Measurements from ENCODE around the gene OSBPL2. TPM values are rescaled to one million over a fixed set of nuclear protein-coding genes. Genes with fewer than 3 reads are reported as not detected.

The OSBPL2 gene
- total RNA-seq, 1 donor from 2014 or later: 26.6 TPM

DNA sequence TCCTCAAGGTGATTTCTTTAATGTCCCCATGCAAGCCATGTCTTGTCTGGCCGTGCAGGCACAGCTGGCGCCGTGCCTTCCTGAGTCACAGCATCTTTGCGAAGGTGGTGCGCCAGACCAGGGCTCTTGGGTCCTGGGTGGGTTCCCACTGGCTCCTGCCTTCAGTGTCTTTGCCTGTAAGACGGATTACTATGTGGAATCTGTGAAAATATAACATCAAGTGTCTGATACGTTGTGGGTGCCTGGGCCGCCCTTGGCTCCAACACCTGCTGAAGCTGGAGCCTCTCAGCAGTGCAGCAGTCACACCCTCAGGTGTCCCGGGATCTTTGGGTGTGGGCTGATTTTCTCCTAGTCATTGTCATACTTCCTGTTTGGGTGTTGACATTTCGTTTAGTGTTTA, 3.2 kb downstream of the OSBPL2 start:
- no peaks in the 10 kb centered on the region for H3K9me3 ChIP-seq (ENCODE audit: control insufficient read depth in 3 of 3, low read length in 3 of 3)
- no peak overlapping the region for H3K4me3 ChIP-seq (ENCODE audit: low read length in 3 of 3)
- peaks cover 6 to 8% (median 8%) of the 10 kb centered on the region in 3 donors for H3K36me3 ChIP-seq (ENCODE audit: control insufficient read depth in 3 of 3, insufficient read depth in 3 of 3, low read length in 3 of 3)
- H3K27ac ChIP-seq (ENCODE audit: low read depth, low read length): peak overlapping the region; percentile 32
- H3K4me1 ChIP-seq (ENCODE audit: control insufficient read depth in 3 of 3, insufficient read depth in 3 of 3, low read length in 3 of 3): peaks cover 36 to 83% (median 67%) of the 10 kb centered on the region in 3 donors
- no peak overlapping the region for H3K9ac ChIP-seq (ENCODE audit: low read depth in 1 of 3, low read length in 3 of 3)
- H3K27me3 ChIP-seq (ENCODE audit: control insufficient read depth in 3 of 3, insufficient read depth in 3 of 3, low read length in 3 of 3): no peaks in the 10 kb centered on the region

DNA sequence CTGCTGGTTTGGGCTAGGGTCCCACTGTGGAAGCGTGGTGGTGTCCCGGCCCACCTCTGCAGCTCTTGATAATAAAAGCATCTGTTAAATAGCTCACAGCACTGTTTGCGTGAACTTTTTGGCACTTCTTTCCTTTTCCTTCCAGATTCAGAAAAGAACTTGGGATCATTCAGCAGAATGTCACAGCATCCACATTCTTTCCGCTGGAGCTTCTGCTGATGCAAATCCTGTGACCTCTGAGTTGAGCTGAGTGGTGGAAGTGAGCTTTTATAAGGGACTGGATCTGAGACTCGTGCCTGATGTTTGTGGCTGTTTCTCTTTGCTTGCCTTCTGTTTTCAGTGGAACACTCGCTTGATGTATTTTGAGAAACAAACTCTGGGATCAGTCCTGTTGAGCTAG, 3.9 kb downstream of the OSBPL2 start:
- no peaks in the 10 kb centered on the region for H3K9me3 ChIP-seq (ENCODE audit: control insufficient read depth in 3 of 3, low read length in 3 of 3)
- peaks cover 42 to 84% (median 74%) of the 10 kb centered on the region in 3 donors for H3K4me1 ChIP-seq (ENCODE audit: control insufficient read depth in 3 of 3, insufficient read depth in 3 of 3, low read length in 3 of 3)
- H3K27me3 ChIP-seq (ENCODE audit: control insufficient read depth in 3 of 3, insufficient read depth in 3 of 3, low read length in 3 of 3): no peaks in the 10 kb centered on the region
- peaks cover 6 to 8% (median 8%) of the 10 kb centered on the region in 3 donors for H3K36me3 ChIP-seq (ENCODE audit: control insufficient read depth in 3 of 3, insufficient read depth in 3 of 3, low read length in 3 of 3)
- H3K27ac ChIP-seq (ENCODE audit: low read depth, low read length): peak overlapping the region; percentile 55
- H3K9ac ChIP-seq (ENCODE audit: low read depth in 1 of 3, low read length in 3 of 3): peak overlapping the region in 2 of 3 donors; percentile 4 to 51
- no peak overlapping the region for H3K4me3 ChIP-seq (ENCODE audit: low read length in 3 of 3)

DNA sequence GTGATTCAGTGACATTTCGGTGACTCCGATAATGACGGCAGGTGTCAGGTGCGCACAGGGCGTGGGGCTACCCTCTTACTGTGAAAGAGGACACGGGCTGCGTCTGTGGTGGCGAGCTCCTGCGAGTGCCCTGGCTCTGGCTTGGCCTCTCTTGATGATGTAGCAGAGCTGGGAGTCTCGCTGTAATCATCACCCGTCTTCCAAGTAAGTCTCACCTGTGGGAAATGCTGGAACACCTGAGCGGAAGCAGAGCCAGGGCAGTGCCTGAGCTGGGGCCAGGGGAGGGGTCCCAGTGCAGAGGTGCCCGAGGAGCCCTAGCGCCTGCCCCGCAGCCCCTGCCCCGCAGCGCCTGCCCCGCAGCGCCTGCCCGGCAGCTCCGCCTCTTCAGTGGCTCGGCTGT, 4.8 kb downstream of the OSBPL2 start:
- Histone ChIP-seq H3K9ac (ENCODE audit: low read depth in 1 of 3, low read length in 3 of 3) (no peak overlapping the region), H3K9me3 (ENCODE audit: control insufficient read depth in 3 of 3, low read length in 3 of 3) (no peaks in the 10 kb centered on the region), H3K4me3 (ENCODE audit: low read length in 3 of 3) (no peak overlapping the region), H3K27me3 (ENCODE audit: control insufficient read depth in 3 of 3, insufficient read depth in 3 of 3, low read length in 3 of 3) (no peaks in the 10 kb centered on the region), H3K36me3 (ENCODE audit: control insufficient read depth in 3 of 3, insufficient read depth in 3 of 3, low read length in 3 of 3) (peaks cover 6 to 8% (median 8%) of the 10 kb centered on the region in 3 donors), H3K4me1 (ENCODE audit: control insufficient read depth in 3 of 3, insufficient read depth in 3 of 3, low read length in 3 of 3) (peaks cover 39 to 79% (median 73%) of the 10 kb centered on the region in 3 donors), H3K27ac (ENCODE audit: low read depth, low read length) (peak overlapping the region; percentile 55)

DNA sequence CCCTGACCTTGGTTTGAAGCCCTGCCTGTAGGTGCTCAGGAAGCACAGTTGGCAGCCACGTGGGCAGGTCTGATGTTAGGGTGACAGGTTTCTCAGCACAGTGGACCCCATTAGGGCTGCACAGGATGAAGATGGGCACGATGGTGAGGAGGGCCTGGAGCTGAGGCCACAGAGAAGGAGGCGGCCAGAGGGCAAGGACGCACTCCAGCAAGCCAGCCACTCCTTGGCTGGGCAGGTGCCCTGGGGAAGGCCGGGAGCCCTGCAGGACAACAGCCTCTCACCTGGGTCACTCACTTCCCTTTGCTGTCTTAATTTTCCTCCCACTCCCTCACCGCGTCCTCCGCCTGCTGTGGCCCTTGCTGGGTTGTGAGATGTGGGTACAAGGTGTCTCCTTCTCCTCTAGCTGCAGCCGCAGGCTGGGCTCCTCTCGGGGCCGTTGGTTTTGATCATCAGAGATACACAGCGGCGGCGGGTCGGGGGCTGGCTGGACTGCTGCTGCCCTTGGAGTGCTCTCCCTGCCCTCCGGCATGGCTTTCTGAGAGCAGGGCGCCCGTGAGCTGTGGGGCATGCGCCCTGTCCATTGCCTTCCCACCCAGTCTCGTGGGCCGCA, 5.7 kb downstream of the OSBPL2 start:
- no peaks in the 10 kb centered on the region for H3K27me3 ChIP-seq (ENCODE audit: control insufficient read depth in 3 of 3, insufficient read depth in 3 of 3, low read length in 3 of 3)
- peak overlapping the region in 1 of 3 donors; percentile 33 for H3K9ac ChIP-seq (ENCODE audit: low read depth in 1 of 3, low read length in 3 of 3)
- H3K9me3 ChIP-seq (ENCODE audit: control insufficient read depth in 3 of 3, low read length in 3 of 3): no peaks in the 10 kb centered on the region
- H3K27ac ChIP-seq (ENCODE audit: low read depth, low read length): peak overlapping the region; percentile 79
- peaks cover 6 to 8% (median 8%) of the 10 kb centered on the region in 3 donors for H3K36me3 ChIP-seq (ENCODE audit: control insufficient read depth in 3 of 3, insufficient read depth in 3 of 3, low read length in 3 of 3)
- peaks cover 38 to 82% (median 71%) of the 10 kb centered on the region in 3 donors for H3K4me1 ChIP-seq (ENCODE audit: control insufficient read depth in 3 of 3, insufficient read depth in 3 of 3, low read length in 3 of 3)
- peak overlapping the region in 2 of 3 donors; percentile 12 to 13 for H3K4me3 ChIP-seq (ENCODE audit: low read length in 3 of 3)

DNA sequence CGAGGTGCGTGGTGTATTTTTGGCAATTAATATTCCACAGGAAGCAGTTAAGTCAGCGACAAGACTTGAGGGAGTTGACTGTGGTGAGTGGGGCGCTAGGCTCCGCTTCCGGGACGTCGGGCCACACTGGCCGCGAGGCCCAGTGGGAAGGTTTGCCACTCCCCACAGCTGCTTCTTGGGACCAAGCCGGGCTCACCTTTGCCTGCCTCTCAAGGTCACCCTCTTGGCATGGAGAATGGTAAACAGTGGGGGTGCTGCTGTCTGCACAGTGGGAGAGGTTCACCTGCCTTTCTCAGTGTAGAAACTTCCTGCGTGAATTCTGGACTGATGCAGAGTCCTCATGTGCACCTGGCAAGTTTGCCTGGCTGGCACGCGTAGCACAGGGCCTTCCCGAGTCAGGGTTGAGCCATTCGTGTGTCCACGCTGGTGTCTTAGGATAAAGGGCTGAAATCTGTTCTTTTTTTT, 6.4 kb downstream of the OSBPL2 start:
- H3K9me3 ChIP-seq (ENCODE audit: control insufficient read depth in 3 of 3, low read length in 3 of 3): no peaks in the 10 kb centered on the region
- H3K4me1 ChIP-seq (ENCODE audit: control insufficient read depth in 3 of 3, insufficient read depth in 3 of 3, low read length in 3 of 3): peaks cover 32 to 78% (median 65%) of the 10 kb centered on the region in 3 donors
- H3K4me3 ChIP-seq (ENCODE audit: low read length in 3 of 3): peak overlapping the region in 2 of 3 donors; percentile 12 to 35
- no peaks in the 10 kb centered on the region for H3K27me3 ChIP-seq (ENCODE audit: control insufficient read depth in 3 of 3, insufficient read depth in 3 of 3, low read length in 3 of 3)
- peak overlapping the region; percentile 79 for H3K27ac ChIP-seq (ENCODE audit: low read depth, low read length)
- peak overlapping the region in 1 of 3 donors; percentile 45 for H3K9ac ChIP-seq (ENCODE audit: low read depth in 1 of 3, low read length in 3 of 3)
- H3K36me3 ChIP-seq (ENCODE audit: control insufficient read depth in 3 of 3, insufficient read depth in 3 of 3, low read length in 3 of 3): peaks cover 6 to 8% (median 8%) of the 10 kb centered on the region in 3 donors

GRCh38 chr20:62245911-62246280, 7.6 kb downstream of the OSBPL2 start:
- Histone ChIP-seq H3K27me3 (ENCODE audit: control insufficient read depth in 3 of 3, insufficient read depth in 3 of 3, low read length in 3 of 3) (no peaks in the 10 kb centered on the region), H3K9me3 (ENCODE audit: control insufficient read depth in 3 of 3, low read length in 3 of 3) (no peaks in the 10 kb centered on the region), H3K4me3 (ENCODE audit: low read length in 3 of 3) (no peak overlapping the region), H3K36me3 (ENCODE audit: control insufficient read depth in 3 of 3, insufficient read depth in 3 of 3, low read length in 3 of 3) (peaks cover 6 to 7% (median 6%) of the 10 kb centered on the region in 3 donors), H3K4me1 (ENCODE audit: control insufficient read depth in 3 of 3, insufficient read depth in 3 of 3, low read length in 3 of 3) (peaks cover 27 to 77% (median 60%) of the 10 kb centered on the region in 3 donors), H3K27ac (ENCODE audit: low read depth, low read length) (peak overlapping the region; percentile 79), H3K9ac (ENCODE audit: low read depth in 1 of 3, low read length in 3 of 3) (peak overlapping the region in 2 of 3 donors; percentile 7 to 79)

DNA sequence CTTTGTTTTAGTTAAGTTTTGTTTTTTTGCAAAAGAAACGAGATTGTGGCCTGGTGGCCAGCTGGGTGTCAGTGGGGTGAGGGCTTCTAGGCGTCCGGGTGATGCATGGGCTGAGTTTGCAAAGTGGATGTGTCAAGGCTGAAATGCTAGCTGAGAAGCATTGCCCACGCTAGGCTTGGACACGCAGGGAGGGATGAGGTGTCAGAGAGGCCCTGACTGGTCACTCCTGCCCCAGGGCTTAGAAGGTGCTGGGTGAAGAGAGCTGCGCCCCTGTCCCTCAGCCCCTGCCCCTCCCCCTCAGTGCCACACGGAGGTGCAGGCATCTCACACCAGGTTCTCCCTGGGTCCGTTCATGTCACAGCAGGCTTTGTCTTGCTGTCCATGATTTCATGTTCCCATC, 8.1 kb downstream of the OSBPL2 start:
- Histone ChIP-seq H3K27ac (ENCODE audit: low read depth, low read length) (peak overlapping the region; percentile 79), H3K9me3 (ENCODE audit: control insufficient read depth in 3 of 3, low read length in 3 of 3) (no peaks in the 10 kb centered on the region), H3K4me1 (ENCODE audit: control insufficient read depth in 3 of 3, insufficient read depth in 3 of 3, low read length in 3 of 3) (peaks cover 27 to 74% (median 59%) of the 10 kb centered on the region in 3 donors), H3K27me3 (ENCODE audit: control insufficient read depth in 3 of 3, insufficient read depth in 3 of 3, low read length in 3 of 3) (no peaks in the 10 kb centered on the region), H3K4me3 (ENCODE audit: low read length in 3 of 3) (peak overlapping the region in 2 of 3 donors; percentile 28 to 56), H3K9ac (ENCODE audit: low read depth in 1 of 3, low read length in 3 of 3) (peak overlapping the region; percentile 7 to 79 (median 66)), H3K36me3 (ENCODE audit: control insufficient read depth in 3 of 3, insufficient read depth in 3 of 3, low read length in 3 of 3) (peaks cover 2 to 6% (median 5%) of the 10 kb centered on the region in 3 donors)

- Histone ChIP-seq H3K4me3 (ENCODE audit: low read length in 3 of 3) (peak overlapping the region in 2 of 3 donors; percentile 28 to 56), H3K4me1 (ENCODE audit: control insufficient read depth in 3 of 3, insufficient read depth in 3 of 3, low read length in 3 of 3) (peaks cover 27 to 67% (median 52%) of the 10 kb centered on the region in 3 donors)
Measured at GRCh38 chr20:62246872-62247652, 8.7 kb downstream of the OSBPL2 start.

GRCh38 chr20:62248890-62249560, 10.7 kb downstream of the OSBPL2 start:
- Histone ChIP-seq H3K9ac (ENCODE audit: low read depth in 1 of 3, low read length in 3 of 3) (peak overlapping the region in 1 of 3 donors; percentile 33), H3K27ac (ENCODE audit: low read depth, low read length) (no peak overlapping the region), H3K36me3 (ENCODE audit: control insufficient read depth in 3 of 3, insufficient read depth in 3 of 3, low read length in 3 of 3) (peaks cover 2 to 6% (median 2%) of the 10 kb centered on the region in 3 donors), H3K4me1 (ENCODE audit: control insufficient read depth in 3 of 3, insufficient read depth in 3 of 3, low read length in 3 of 3) (peaks cover 27 to 56% (median 37%) of the 10 kb centered on the region in 3 donors), H3K27me3 (ENCODE audit: control insufficient read depth in 3 of 3, insufficient read depth in 3 of 3, low read length in 3 of 3) (no peaks in the 10 kb centered on the region), H3K4me3 (ENCODE audit: low read length in 3 of 3) (no peak overlapping the region), H3K9me3 (ENCODE audit: control insufficient read depth in 3 of 3, low read length in 3 of 3) (no peaks in the 10 kb centered on the region)

More at GRCh38 chr20:62246872-62247652, 8.7 kb downstream of the OSBPL2 start:
- Histone ChIP-seq H3K9ac (ENCODE audit: low read depth in 1 of 3, low read length in 3 of 3) (peak overlapping the region; percentile 7 to 79 (median 66)), H3K36me3 (ENCODE audit: control insufficient read depth in 3 of 3, insufficient read depth in 3 of 3, low read length in 3 of 3) (peaks cover 2 to 6% (median 5%) of the 10 kb centered on the region in 3 donors), H3K9me3 (ENCODE audit: control insufficient read depth in 3 of 3, low read length in 3 of 3) (no peaks in the 10 kb centered on the region), H3K27ac (ENCODE audit: low read depth, low read length) (peak overlapping the region; percentile 79), H3K27me3 (ENCODE audit: control insufficient read depth in 3 of 3, insufficient read depth in 3 of 3, low read length in 3 of 3) (no peaks in the 10 kb centered on the region)

Measured in skeletal muscle tissue (tissue), 4 donors.